Endothelial cell of umbilical vein (primary cell): ENCODE results near the gene SERTAD1. TPM values are rescaled to one million over a fixed set of nuclear protein-coding genes. Genes with fewer than 3 reads are reported as not detected.

Source experiments
- BruUV-seq: library from RNA; stranded (reverse); fragments of 400-500 nt; replicated peaks from 2 replicates; lab custom pipeline; 2021; lab: Mats Ljungman, UMichigan
- CTCF ChIA-PET: fragments of 300-600, 350-600 bp; sonication (Branson Sonifier 250); formaldehyde crosslinking; loops from one replicate; lab custom pipeline; 2021; ENCODE audit warnings: antibody characterized with exemption, inconsistent platforms; lab: Charles Lee
- POLR2A ChIA-PET: fragments of 300-600, 350-600 bp; sonication (Branson Sonifier 250); formaldehyde crosslinking; loops from one replicate; lab custom pipeline; 2021; ENCODE audit warnings: antibody characterized with exemption, inconsistent platforms; lab: Charles Lee
- DNase-seq: peaks from one replicate; pipeline ENCODE4 v3.0.0-alpha.2; 2011; ENCODE audit warnings: low read depth, low spot score
- FAIRE-seq: peaks from 2 replicates; lab custom pipeline; 2011; peaks lifted over from hg19 to GRCh38; lab: Jason Lieb, UNC
- H2AFZ ChIP-seq: 2 replicates; pipeline ENCODE4 v1.6.0; 2012; ENCODE audit warnings: low read depth, low read length, control low read depth, inconsistent platforms
- H3K27ac ChIP-seq: 2 replicates; pipeline ENCODE4 v1.5.1; 2011; ENCODE audit warnings: low read depth, mild to moderate bottlenecking, control low read depth, low read length, moderate library complexity; ENCODE audit not compliant: insufficient read depth
- H3K27me3 ChIP-seq, 2 experiments: 2 replicates each; pipeline versions ENCODE4 v1.6.0 to v1.6.1; 2011; ENCODE audit warnings: low read length in 2 of 2, mixed read lengths in 1 of 2; ENCODE audit not compliant: control insufficient read depth in 2 of 2, insufficient read depth in 2 of 2
- H3K36me3 ChIP-seq, 2 experiments: 2 replicates in 1 of 2; 3 replicates in 1 of 2; pipeline ENCODE4 v1.5.1; 2011; ENCODE audit warnings: low read length in 2 of 2, mild to moderate bottlenecking in 1 of 2, moderate library complexity in 1 of 2; ENCODE audit not compliant: control insufficient read depth in 2 of 2, insufficient read depth in 2 of 2; ENCODE audit errors: extremely low read depth in 1 of 2
- H3K4me1 ChIP-seq: 3 replicates; pipeline ENCODE4 v1.5.1; 2011; ENCODE audit warnings: mild to moderate bottlenecking, low read length; ENCODE audit not compliant: control insufficient read depth, insufficient read depth; ENCODE audit errors: extremely low read depth
- H3K4me2 ChIP-seq: 2 replicates; pipeline ENCODE4 v1.6.1; 2011; ENCODE audit warnings: low read length, control low read depth, mixed read lengths; ENCODE audit not compliant: insufficient read depth
- H3K4me3 ChIP-seq, 3 experiments: fragments of 200-600 bp in 1 of 3; sonication (generic), shearing (Covaris generic) in 1 of 3; replicated peaks in 1 of 3; 2 replicates each; pipeline ENCODE4 v1.5.1; 2011 to 2016; ENCODE audit warnings: control low read depth in 3 of 3, low read length in 3 of 3, mild to moderate bottlenecking in 2 of 3, inconsistent platforms in 1 of 3, low read depth in 1 of 3, moderate library complexity in 1 of 3; ENCODE audit not compliant: insufficient read depth in 1 of 3
- H3K79me2 ChIP-seq: 2 replicates; pipeline ENCODE4 v1.6.0; 2012; ENCODE audit warnings: low read length, inconsistent platforms; ENCODE audit not compliant: control insufficient read depth, insufficient read depth
- H3K9ac ChIP-seq: replicated peaks from 2 replicates; pipeline ENCODE3; 2011; ENCODE audit warnings: low read length, control low read depth; ENCODE audit not compliant: insufficient read depth; ENCODE audit errors: extremely low read depth
- H3K9me1 ChIP-seq: replicated peaks from 3 replicates; pipeline ENCODE4 v1.6.0; 2011; ENCODE audit warnings: mild to moderate bottlenecking, low read length; ENCODE audit not compliant: control insufficient read depth, insufficient read depth; ENCODE audit errors: extremely low read depth
- H3K9me3 ChIP-seq: replicated peaks from 2 replicates; pipeline ENCODE4 v1.5.1; 2012; ENCODE audit warnings: low read length, inconsistent platforms; ENCODE audit not compliant: control insufficient read depth, insufficient read depth
- H4K20me1 ChIP-seq: replicated peaks from 2 replicates; pipeline ENCODE3; 2011; ENCODE audit warnings: mild to moderate bottlenecking, low read length; ENCODE audit not compliant: control insufficient read depth, insufficient read depth; ENCODE audit errors: extremely low read depth
- CTCF ChIP-seq, 2 donors: IDR thresholded peaks; 1 replicate in 1 of 2; 2 replicates in 1 of 2; pipeline ENCODE4 v1.5.1; 2011; ENCODE audit warnings: low read length in 2 of 2, mild to moderate bottlenecking in 2 of 2, moderate library complexity in 2 of 2, control low read depth in 1 of 2, inconsistent platforms in 1 of 2, low read depth in 1 of 2; ENCODE audit not compliant: insufficient read depth in 1 of 2; ENCODE audit errors: extremely low read depth in 1 of 2
- EZH2 ChIP-seq: IDR thresholded peaks from 2 replicates; pipeline ENCODE4 v1.6.1; 2012; ENCODE audit warnings: borderline replicate concordance, low read depth, mild to moderate bottlenecking, moderate library complexity, low read length, inconsistent platforms; ENCODE audit not compliant: severe bottlenecking
- FOS ChIP-seq: IDR thresholded peaks from 2 replicates; pipeline ENCODE4 v1.6.1; 2011; ENCODE audit warnings: mild to moderate bottlenecking, low read length, moderate library complexity, borderline replicate concordance; ENCODE audit not compliant: insufficient read depth
- GATA2 ChIP-seq: IDR thresholded peaks from 2 replicates; pipeline ENCODE4 v1.7.0; 2011; ENCODE audit warnings: low read depth, mild to moderate bottlenecking, moderate library complexity, mixed read lengths, low read length; ENCODE audit not compliant: insufficient read length, insufficient read depth
- JUN ChIP-seq: IDR thresholded peaks from 2 replicates; pipeline ENCODE4 v1.6.1; 2011; ENCODE audit warnings: borderline replicate concordance, low read depth; ENCODE audit not compliant: insufficient read length, insufficient read depth
- MAX ChIP-seq: IDR thresholded peaks from 2 replicates; pipeline ENCODE4 v1.6.1; 2011; ENCODE audit not compliant: insufficient read depth, insufficient read length
- MYC ChIP-seq: IDR thresholded peaks from one replicate; pipeline ENCODE4 v1.6.1; 2011; ENCODE audit warnings: mild to moderate bottlenecking, low read depth, low read length
- POLR2A ChIP-seq: IDR thresholded peaks from 2 replicates; pipeline ENCODE4 v1.6.1; 2012; ENCODE audit warnings: low read depth, mild to moderate bottlenecking, control low read depth, low read length
- POLR2AphosphoS5 ChIP-seq: IDR thresholded peaks from 2 replicates; pipeline ENCODE4 v1.6.1; 2012; ENCODE audit warnings: low read depth, mild to moderate bottlenecking, control low read depth, low read length, moderate library complexity; ENCODE audit not compliant: insufficient read depth
- dilution Hi-C: fragments of 300-500 bp; cut with MboI; formaldehyde crosslinking; loops from one replicate; pipeline ENCODE4 v1.15.0; 2019; ENCODE audit warnings: low sequenced_read_pairs; ENCODE audit not compliant: extremely low pct_ligation_motif_present
- intact Hi-C: fragments of 100-400 bp; cut with micrococcal nuclease; formaldehyde crosslinking; loops from one replicate; pipeline ENCODE4 v1.10.0; 2022
- polyA plus RNA-seq, 4 experiments: library from polyadenylated mRNA; depleted of rRNA in 3 of 4; stranded (reverse) in 3 of 4; unstranded in 1 of 4; fragments of >200 nt; gene quantifications; 2 replicates each; pipeline versions ENCODE4 v1.2.1 to v1.2.3, GENCODE V29; 2011 to 2012; ENCODE audit warnings: missing spikeins in 1 of 4
- total RNA-seq: library from RNA; stranded (reverse); gene quantifications from 2 replicates; pipeline ENCODE4 v1.2.3, GENCODE V29; 2021

Gene SERTAD1
- total and polyA plus RNA-seq, 2 donors (not counting 3 experiments of a cell fraction or from before 2014, with no cell fraction given), result 8.8 to 15.3 TPM

- peak overlapping the region; percentile 75 for H3K27ac ChIP-seq
- intact Hi-C loops (loop anchor here (1.0 to 5.0 kb wide), 5 partner anchors 19 to 177 kb away; partner anchors contain the start of genes C19orf47, PLD3 and SERTAD3), dilution Hi-C loops (no loop called here)
- FAIRE-seq, result no peak
- peaks cover 26% of the 10 kb centered on the region for H3K4me1 ChIP-seq
- H3K36me3 ChIP-seq, result peaks cover 8 to 9% of the 10 kb centered on the region in 2 experiments
- no peak for TF ChIP-seq MYC
- TF ChIP-seq EZH2, result no peak
- TF ChIP-seq GATA2, result no peak
- TF ChIP-seq POLR2AphosphoS5, result no peak
- no peak for TF ChIP-seq FOS
- TF ChIP-seq JUN, result no peak
- TF ChIP-seq CTCF (IDR thresholded peaks at IDR 0.05; ENCODE audit: extremely low read depth in 1 of 2, insufficient read depth in 1 of 2, low read depth in 1 of 2, low read length in 2 of 2), result no peak
- TF ChIP-seq POLR2A, result no peak
- TF ChIP-seq MAX, result no peak
- ChIA-PET POLR2A (interaction anchor here (1.9 kb wide), 1 partner anchor 21 kb away, joined by 15 read pairs; no protein-coding TSS in a partner anchor), CTCF (interaction anchor here (0.7 to 2.0 kb wide), 3 partner anchors 21 to 117 kb away, joined by 3 to 37 read pairs (median 6); partner anchors contain the start of gene SERTAD3)
- H3K9me1 ChIP-seq, result no peaks in the 10 kb centered on the region
- H2AFZ ChIP-seq, result no peak overlapping the region
- H3K4me3 ChIP-seq, result no peak overlapping the region
- DNase-seq, result no peak
- no peak overlapping the region for H3K9ac ChIP-seq
- H3K4me2 ChIP-seq, result no peak overlapping the region
- H3K79me2 ChIP-seq, result peaks cover 30% of the 10 kb centered on the region
- H4K20me1 ChIP-seq, result no peaks in the 10 kb centered on the region
- H3K27me3 ChIP-seq, result no peaks in the 10 kb centered on the region
- no TSS peak for BruUV-seq
- H3K9me3 ChIP-seq, result no peaks in the 10 kb centered on the region
Measured at GRCh38 chr19:40421993-40422747, 3.6 kb downstream of the SERTAD1 start.
